HFF-Myc (cell line): ENCODE data around the gene CERS2.

Experiments
- DNase-seq: peaks from one replicate; pipeline ENCODE4 v3.0.0-alpha.2; 2011; ENCODE audit warnings: low read depth; ENCODE audit errors: extremely low read depth
- H3K4me3 ChIP-seq: replicated peaks from 2 replicates; pipeline ENCODE4 v1.5.1; 2011; ENCODE audit warnings: low read depth, mild to moderate bottlenecking, control low read depth, low read length
- TF ChIP-seq, protein P1 (sequence below): IDR thresholded peaks from 2 replicates; pipeline ENCODE4 v1.5.1; 2012; ENCODE audit warnings: mild to moderate bottlenecking, low read depth, low read length, control low read depth; ENCODE audit errors: missing control alignments

The CERS2 gene

GRCh38 chr1:150985179-150985825, 10.7 kb upstream of the CERS2 start:
- TF ChIP-seq, protein P1, sequence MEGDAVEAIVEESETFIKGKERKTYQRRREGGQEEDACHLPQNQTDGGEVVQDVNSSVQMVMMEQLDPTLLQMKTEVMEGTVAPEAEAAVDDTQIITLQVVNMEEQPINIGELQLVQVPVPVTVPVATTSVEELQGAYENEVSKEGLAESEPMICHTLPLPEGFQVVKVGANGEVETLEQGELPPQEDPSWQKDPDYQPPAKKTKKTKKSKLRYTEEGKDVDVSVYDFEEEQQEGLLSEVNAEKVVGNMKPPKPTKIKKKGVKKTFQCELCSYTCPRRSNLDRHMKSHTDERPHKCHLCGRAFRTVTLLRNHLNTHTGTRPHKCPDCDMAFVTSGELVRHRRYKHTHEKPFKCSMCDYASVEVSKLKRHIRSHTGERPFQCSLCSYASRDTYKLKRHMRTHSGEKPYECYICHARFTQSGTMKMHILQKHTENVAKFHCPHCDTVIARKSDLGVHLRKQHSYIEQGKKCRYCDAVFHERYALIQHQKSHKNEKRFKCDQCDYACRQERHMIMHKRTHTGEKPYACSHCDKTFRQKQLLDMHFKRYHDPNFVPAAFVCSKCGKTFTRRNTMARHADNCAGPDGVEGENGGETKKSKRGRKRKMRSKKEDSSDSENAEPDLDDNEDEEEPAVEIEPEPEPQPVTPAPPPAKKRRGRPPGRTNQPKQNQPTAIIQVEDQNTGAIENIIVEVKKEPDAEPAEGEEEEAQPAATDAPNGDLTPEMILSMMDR, result no peak
- H3K4me3 ChIP-seq, result no peak overlapping the region
- no peak for DNase-seq

DNA sequence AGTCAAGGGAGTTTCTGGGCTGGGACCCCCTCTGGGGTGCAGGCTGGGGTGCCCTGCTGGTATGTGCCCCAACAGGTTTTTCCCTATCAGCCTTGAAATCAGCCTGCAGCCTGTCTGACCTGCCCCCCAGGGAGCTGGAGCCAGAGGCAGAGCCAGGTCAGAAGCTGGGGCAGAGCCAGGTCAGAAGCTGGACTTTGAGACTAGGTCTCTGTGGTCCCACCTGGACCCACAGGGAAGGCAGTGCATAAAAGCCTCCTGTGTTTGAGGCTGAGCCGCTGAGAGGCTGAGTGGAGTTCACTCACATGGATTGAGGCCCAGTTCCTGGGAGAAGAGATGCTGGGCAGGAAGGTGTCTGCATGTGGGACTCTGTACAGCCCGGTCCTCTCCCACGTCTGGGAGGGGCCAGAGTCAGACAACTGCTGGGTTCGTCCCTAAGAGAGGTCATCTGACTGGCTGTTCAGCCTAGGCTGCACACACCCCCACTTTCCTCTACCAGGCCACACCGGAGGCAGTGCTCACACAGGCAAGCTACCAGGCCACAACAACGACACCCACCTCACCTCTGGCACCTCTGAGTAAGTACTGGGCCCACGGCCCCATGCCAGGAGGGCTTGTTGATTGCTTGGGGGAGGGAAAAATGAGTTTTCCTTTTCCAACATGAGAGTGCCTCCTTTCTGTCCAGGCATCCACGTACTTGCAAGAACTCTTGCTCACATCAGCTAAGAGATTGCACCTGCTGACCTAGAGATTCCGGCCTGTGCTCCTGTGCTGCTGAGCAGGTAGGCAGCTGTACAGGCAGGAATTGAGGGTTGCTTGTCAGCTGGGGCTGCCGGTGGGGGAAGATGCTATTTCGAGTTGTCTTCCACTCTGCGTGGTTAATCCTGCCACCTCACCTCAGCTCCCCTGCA, 7.4 kb upstream of the CERS2 start, which contains the start of gene ANXA9:
TSS of gene ANXA9 (plus strand) at position 488 of the 908 bp plus-strand sequence. CDS start 814 bp downstream, outside the sequence.
- TF ChIP-seq, protein P1, result no peak
- DNase-seq, result no peak
- no peak within 1 kb of the TSS for H3K4me3 ChIP-seq

DNA sequence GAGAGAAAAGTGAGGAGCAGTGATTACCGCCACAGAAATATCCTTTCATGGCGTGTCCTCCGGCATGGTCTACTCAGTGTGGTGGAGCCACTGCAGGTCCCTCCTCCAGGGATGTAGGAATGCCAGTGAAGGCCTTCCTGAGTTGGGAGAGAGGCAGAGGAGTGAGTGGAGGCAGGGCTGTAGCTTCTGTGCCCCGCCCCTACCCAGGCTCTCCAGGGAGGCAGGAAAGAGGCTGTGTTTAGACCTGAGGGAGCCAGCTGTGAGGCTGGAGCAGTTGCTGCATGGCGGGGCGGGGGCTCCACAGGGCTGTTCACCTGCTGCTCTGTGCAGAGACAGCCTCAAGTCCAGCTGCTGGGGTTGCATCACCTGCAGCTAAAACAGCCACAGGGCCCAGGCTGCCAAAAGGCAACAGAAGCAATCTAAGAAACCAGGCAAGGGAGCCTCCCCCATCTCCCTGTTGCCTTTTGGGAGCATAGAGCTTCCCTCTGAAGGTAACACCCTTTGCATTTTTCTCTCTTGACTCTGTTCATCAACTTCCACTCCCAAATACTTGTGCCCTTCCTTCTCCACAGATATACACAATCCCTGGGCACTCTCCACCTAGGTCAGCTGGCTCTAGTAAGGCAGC, 6.7 kb upstream of the CERS2 start:
- DNase-seq, result no peak
- H3K4me3 ChIP-seq, result no peak overlapping the region

GRCh38 chr1:150979092-150980056, 4.7 kb upstream of the CERS2 start:
- TF ChIP-seq, protein P1, result peak; percentile 100
- DNase-seq, result peak; percentile 59
- H3K4me3 ChIP-seq, result no peak overlapping the region

More for the DNA sequence above, 6.7 kb upstream of the CERS2 start:
- TF ChIP-seq, protein P1, result no peak

DNA sequence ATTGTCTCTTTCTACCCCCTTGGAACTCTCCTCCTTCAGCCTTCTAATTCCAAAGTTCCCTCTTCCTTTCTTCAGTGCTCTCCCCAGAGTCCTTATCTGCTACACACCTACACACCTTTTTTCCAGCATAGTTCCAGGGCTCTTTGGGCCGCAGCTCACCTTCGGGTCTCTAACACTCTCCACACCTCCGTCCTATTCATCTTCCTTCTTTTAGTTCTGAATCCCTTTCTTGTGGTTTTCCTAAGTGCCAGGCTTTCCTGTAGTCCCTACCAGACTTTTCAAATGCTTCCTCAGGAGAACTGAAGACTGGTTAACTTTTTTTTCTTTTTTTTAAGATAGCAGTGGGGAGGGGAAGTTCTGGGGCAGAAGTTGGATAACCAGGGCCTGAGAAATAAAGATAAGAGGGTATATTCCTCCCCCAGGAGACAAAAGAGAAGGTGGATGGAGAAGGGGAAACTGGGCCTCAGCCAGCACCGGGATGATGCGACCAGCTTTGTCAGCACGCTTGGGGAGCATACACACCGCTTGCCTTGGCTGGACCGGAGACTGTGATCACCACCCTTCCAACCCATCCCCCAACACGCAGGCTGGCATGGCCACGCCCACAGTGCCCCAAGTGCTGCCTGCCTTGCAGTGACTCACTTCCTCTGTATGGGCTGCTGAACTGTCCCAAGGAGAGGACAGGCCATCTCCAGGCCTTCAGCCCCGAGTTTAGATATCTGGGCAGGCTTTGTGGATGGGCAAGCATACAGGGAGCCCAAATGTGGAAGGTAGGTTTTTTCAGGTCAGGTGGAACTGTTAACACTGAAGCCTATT, 2.5 kb upstream of the CERS2 start:
- H3K4me3 ChIP-seq, result no peak overlapping the region
- DNase-seq, result peak; percentile 26
- TF ChIP-seq, protein P1, result no peak
